Activated T-cell treated with anti-CD3 and anti-CD28 coated beads, Interleukin-2, amount 50 U/mL, for 24 hours (primary cell): ENCODE results near the gene PTCHD1.

ENCODE experiments used
- DNase-seq: peaks from one replicate; pipeline ENCODE4 v3.0.0-alpha.2; 2020
- H3K27ac Mint-ChIP-seq: 2 replicates; pipeline ENCODE4 v1.8.0; 2020; ENCODE audit warnings: mild to moderate bottlenecking, mixed read lengths
- H3K27me3 Mint-ChIP-seq: 2 replicates; pipeline ENCODE4 v1.8.0; 2020; ENCODE audit warnings: mixed read lengths
- H3K36me3 Mint-ChIP-seq: 2 replicates; pipeline ENCODE4 v1.8.0; 2020; ENCODE audit warnings: low read depth, mixed read lengths
- H3K4me1 Mint-ChIP-seq: 2 replicates; pipeline ENCODE4 v1.8.0; 2020; ENCODE audit warnings: low read depth, mixed read lengths
- H3K4me3 Mint-ChIP-seq: 2 replicates; pipeline ENCODE4 v1.8.0; 2020; ENCODE audit warnings: mild to moderate bottlenecking, moderate library complexity, mixed read lengths
- H3K9me3 Mint-ChIP-seq: 2 replicates; pipeline ENCODE4 v1.8.0; 2020; ENCODE audit warnings: mixed read lengths

PTCHD1 gene

DNA sequence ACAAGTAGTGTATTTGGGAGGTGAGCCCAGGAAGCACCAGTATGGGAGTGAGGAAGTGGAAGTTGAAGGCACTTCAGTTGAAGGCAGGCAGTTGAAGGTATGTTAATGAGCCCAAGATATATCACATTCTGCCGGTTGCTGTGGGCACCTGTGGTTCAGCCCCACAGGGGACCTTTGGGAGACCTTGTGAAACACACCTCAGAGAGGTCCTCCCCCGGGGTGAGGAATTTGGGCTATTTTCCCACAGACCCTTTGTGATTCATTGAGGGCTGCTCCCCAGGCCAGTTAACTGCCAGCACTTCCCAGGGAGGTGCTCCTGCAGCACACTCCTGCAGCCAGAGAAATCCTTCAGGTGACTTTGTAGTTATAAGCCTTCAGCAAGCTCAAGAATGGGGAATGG, 45.9 kb downstream of the PTCHD1 start:
- no peaks in the 10 kb centered on the region for H3K36me3 Mint-ChIP-seq
- DNase-seq, result no peak
- H3K27me3 Mint-ChIP-seq, result peaks cover 52% of the 10 kb centered on the region
- no peak overlapping the region for H3K27ac Mint-ChIP-seq
- H3K4me3 Mint-ChIP-seq, result no peak overlapping the region
- peaks cover 4% of the 10 kb centered on the region for H3K4me1 Mint-ChIP-seq
- H3K9me3 Mint-ChIP-seq, result no peaks in the 10 kb centered on the region

DNA sequence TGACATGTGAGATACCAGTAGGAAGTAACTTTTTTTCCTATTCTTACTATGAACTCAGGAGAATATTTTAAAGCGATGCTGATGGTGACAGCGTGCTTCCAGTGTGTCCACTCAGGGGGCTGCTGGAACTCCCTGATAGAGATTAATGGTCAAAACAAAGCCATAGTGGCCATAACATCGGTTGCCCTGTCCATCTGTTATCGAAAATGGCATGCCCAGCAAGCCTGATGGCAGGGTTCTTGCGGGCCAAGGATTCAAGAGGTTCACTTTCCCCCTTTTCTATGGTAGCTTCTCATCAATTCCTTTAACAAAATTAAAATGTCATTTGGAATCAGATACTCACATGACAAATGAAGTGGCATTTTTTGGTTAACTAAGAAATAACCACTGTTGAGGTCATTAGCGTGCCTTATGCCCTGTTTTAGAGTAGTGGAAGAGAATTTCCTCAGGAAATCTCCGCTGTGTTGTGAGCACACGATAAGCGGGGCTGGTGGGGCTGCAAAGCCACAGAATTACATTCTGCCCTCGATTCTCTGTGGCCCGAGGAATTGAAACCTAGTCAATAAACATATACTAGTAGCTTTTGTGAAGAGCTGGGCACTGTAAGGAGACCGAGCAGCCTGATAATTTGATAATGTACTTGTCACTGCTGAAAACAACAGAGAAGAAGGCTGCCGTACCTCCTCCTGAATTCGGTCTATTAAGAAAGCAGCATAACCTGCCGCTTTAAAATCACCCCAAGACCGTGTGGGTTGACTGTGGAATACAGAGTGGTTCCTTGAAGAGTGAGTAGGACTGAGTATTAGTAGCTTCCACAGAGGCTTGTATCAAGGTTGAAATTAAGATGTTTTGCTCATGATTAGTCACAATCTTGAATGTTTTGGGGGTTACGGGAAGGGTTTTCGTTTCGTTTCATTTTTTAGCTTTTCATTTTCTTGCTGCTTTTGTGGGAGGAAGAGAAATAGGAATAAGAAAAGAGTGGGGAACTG, 46.7 kb downstream of the PTCHD1 start:
- DNase-seq, result no peak
- H3K27me3 Mint-ChIP-seq, result peaks cover 52% of the 10 kb centered on the region
- H3K9me3 Mint-ChIP-seq, result no peaks in the 10 kb centered on the region
- no peaks in the 10 kb centered on the region for H3K36me3 Mint-ChIP-seq
- H3K27ac Mint-ChIP-seq, result no peak overlapping the region
- H3K4me1 Mint-ChIP-seq, result peaks cover 4% of the 10 kb centered on the region
- no peak overlapping the region for H3K4me3 Mint-ChIP-seq

DNA sequence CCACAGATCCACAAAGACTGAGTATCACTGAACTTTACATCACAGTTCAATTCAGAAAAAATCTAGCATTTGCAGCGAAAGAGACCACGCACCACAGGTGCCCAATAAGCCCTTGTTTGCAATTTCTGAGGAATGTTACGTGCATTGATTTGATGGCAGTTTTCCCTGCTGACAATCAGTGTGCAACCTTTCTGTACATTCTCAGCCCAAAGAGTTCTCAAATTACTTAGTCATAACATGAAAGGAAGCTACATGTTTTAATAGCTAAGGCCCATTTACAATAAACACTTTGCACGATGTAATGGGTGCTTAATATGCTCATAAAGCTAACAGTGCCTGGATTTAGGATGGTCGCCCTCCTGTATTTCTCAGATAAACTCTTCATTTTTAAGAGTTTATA, 47.9 kb downstream of the PTCHD1 start:
- peaks cover 49% of the 10 kb centered on the region for H3K27me3 Mint-ChIP-seq
- no peaks in the 10 kb centered on the region for H3K36me3 Mint-ChIP-seq
- H3K9me3 Mint-ChIP-seq, result no peaks in the 10 kb centered on the region
- H3K27ac Mint-ChIP-seq, result no peak overlapping the region
- H3K4me3 Mint-ChIP-seq, result no peak overlapping the region
- no peak for DNase-seq
- peaks cover 4% of the 10 kb centered on the region for H3K4me1 Mint-ChIP-seq

DNA sequence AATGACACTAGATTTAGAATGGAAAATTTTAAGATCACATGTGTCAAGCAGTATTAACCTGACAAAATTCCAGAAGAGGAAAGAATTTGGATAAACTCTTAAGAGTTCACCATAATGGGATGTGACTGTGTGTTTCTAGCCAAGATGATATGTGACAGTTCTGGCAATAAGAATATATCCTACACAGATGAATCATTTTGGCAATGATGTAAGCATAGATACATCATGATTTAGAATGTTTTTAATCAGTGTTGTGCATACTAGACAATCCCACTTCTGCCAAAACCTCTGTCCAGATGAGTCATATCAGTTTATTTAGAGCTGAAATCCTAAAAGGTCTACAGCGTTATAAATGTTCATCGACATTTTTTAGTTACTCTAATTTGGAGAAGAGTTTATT, 48.8 kb downstream of the PTCHD1 start:
- Mint-ChIP-seq H3K9me3 (no peaks in the 10 kb centered on the region), H3K27me3 (peaks cover 52% of the 10 kb centered on the region), H3K27ac (no peak overlapping the region), H3K36me3 (no peaks in the 10 kb centered on the region), H3K4me3 (no peak overlapping the region), H3K4me1 (peaks cover 4% of the 10 kb centered on the region)
- no peak for DNase-seq

DNA sequence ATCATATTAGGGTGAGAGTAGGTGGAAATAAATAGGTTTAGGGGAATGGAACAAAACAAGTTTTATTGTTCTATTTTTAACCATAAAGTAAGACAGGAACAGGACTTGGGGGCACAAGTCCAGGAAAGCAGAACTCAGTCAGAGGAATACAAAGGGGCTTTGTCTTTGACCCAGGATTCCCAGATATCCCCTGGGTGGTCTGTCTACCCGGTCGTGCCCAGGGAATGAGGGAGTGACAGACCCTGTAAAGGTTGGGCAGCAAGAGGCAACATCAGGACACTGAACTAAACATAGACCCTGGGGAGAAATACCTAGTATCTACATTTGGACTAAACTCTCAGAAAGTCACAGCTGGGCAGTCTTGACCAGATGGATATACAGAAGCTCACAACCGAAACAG, 50.6 kb downstream of the PTCHD1 start:
- no peaks in the 10 kb centered on the region for H3K36me3 Mint-ChIP-seq
- no peak for DNase-seq
- H3K4me3 Mint-ChIP-seq, result no peak overlapping the region
- H3K4me1 Mint-ChIP-seq, result peaks cover 4% of the 10 kb centered on the region
- H3K27ac Mint-ChIP-seq, result no peak overlapping the region
- H3K27me3 Mint-ChIP-seq, result peaks cover 45% of the 10 kb centered on the region
- no peaks in the 10 kb centered on the region for H3K9me3 Mint-ChIP-seq

DNA sequence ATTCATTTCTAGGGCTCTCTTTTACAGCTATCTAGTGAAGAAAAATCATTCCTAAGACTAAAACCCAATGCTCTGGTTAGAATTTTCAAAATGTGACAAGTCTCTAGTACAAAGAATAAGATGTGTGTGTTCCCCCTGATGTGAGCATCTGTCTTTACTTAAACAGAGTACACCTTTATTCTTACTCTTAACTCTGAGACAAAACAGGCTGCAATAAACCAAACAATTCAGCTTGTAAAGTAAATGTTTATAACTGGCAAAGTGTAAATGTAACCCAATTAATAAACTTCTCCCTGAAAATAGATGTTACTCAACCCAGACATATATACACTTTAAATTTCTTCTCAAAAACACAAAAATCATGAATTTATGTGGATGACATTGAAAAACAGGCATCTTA, 51.6 kb downstream of the PTCHD1 start:
- Mint-ChIP-seq H3K9me3 (no peaks in the 10 kb centered on the region), H3K4me3 (no peak overlapping the region), H3K27ac (no peak overlapping the region), H3K36me3 (no peaks in the 10 kb centered on the region), H3K4me1 (peaks cover 4% of the 10 kb centered on the region), H3K27me3 (peaks cover 36% of the 10 kb centered on the region)
- DNase-seq, result no peak

DNA sequence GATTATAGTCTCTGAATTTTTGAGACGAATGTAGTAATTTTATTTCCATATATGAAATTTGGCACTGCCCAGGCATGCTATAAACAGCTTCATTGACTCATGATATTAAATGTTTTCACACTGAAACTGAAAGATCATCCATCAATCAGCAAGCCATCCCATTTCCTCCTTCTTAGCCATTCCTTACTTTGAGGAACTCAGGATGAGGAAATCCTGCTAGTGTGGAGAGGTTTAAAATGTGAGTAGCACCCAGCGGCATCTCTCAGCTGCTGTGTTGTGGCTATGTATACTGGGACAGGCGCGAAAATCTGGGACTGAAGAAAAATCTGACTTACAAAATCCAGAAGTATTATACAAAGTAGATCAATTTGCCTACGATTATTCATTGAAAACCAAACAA, 52.1 kb downstream of the PTCHD1 start:
- peaks cover 2% of the 10 kb centered on the region for H3K4me1 Mint-ChIP-seq

DNA sequence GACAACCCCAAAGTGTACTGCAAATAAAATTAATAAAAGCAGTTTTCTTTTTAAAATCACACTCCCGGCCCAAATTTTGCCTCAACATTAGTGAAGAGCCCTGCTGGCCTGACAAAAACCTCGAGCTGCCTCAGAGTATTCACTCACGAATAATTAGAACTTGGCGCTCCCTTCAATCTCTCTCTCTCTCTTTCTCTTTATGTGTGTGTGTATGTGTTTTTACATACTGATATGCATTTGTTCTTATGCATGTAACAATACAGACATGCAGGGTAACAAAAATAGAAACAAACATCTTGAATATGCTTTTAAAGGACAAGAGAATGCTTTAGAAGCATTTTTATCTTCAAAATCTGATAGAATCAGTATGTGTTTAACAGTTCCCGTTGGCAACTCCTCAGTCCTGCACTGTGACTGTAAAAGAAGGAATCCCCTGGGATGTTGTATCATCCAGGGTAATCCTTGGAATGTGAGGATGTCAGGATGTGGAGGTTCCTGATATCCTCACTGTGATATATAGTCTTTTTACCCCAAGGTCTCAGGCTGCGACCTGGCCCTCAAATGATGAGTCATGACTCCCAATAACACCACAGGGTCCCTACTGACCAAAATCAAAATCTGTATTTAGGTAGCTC, 53.0 kb downstream of the PTCHD1 start:
- Mint-ChIP-seq H3K27ac (no peak overlapping the region), H3K4me3 (no peak overlapping the region), H3K4me1 (no peaks in the 10 kb centered on the region), H3K36me3 (no peaks in the 10 kb centered on the region), H3K27me3 (peaks cover 28% of the 10 kb centered on the region), H3K9me3 (no peaks in the 10 kb centered on the region)
- no peak for DNase-seq

More for the DNA sequence above, 52.1 kb downstream of the PTCHD1 start:
- peaks cover 34% of the 10 kb centered on the region for H3K27me3 Mint-ChIP-seq
- H3K36me3 Mint-ChIP-seq, result no peaks in the 10 kb centered on the region
- H3K4me3 Mint-ChIP-seq, result no peak overlapping the region
- no peaks in the 10 kb centered on the region for H3K9me3 Mint-ChIP-seq
- H3K27ac Mint-ChIP-seq, result no peak overlapping the region
- DNase-seq, result no peak

DNA sequence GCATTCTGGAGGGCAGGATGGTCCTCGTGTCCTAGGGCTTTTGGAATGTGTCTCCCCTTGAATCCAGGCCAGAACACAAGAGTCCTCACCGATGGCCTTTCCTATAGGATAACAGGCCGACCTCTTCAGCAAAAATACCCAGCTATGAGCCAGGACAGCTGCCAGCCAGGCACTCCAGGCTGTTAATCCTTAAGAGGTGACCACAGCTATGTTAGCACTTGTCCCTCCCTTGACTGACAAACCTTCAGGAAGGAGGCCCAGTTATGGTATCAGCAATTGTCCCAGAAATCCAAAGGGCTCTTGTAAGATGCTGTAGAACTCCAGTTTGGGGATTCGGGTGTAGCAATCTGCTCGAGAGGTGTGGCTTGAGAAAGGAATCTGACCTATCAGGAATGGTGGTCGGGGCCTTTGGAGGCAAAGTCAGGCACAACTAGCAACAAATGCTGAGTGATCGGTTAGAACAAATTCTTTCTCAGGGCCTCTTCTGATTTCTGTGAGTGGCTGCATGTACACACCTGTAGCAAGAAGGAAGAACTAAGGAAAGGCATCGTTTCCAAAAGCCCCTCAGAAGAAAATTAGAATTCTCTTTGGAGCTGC, 54.6 kb downstream of the PTCHD1 start:
- no peaks in the 10 kb centered on the region for H3K36me3 Mint-ChIP-seq
- no peak overlapping the region for H3K4me3 Mint-ChIP-seq
- H3K9me3 Mint-ChIP-seq, result no peaks in the 10 kb centered on the region
- no peak overlapping the region for H3K27ac Mint-ChIP-seq
- no peak for DNase-seq
- no peaks in the 10 kb centered on the region for H3K4me1 Mint-ChIP-seq
- H3K27me3 Mint-ChIP-seq, result peaks cover 23% of the 10 kb centered on the region

DNA sequence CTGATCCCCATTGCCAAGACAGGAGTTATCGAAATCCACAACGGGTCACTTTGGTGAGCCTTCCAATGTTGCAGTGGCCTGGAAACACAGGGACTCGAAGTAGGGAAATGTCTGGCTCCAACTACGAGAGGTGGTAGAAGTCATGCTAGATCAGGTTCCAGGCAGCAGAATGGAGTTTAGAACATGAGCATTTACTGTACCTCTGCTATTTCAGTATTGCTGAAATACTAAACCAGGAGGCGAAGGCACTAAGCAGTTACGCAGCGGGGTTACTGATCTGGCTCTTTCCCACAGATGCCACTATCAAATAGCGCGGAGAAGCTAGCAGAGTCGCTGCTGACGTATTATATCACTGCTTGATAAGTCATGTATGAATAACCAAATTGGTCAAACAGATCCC, 56.3 kb downstream of the PTCHD1 start:
- Mint-ChIP-seq H3K27me3 (peaks cover 17% of the 10 kb centered on the region), H3K27ac (no peak overlapping the region)

DNA sequence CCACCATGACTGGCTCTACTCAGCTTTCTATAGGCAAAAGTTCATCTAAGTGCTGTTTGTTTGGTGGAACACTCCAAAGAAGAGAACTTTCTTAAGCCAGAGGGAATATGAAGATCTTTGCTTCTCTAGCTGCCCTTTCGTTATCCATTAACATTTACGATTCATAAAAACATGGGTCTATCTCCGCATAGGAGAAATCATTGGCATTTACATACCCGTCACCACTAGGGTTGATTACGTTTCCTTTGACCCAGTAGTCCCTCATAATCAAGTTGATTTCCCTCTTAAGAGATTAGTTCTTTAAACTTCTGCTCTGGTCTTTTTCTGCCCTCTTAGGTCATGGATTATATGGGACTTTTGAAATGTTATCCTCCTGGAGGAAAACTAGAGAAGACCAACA, 57.5 kb downstream of the PTCHD1 start:
- H3K27me3 Mint-ChIP-seq, result peaks cover 19% of the 10 kb centered on the region
- H3K4me3 Mint-ChIP-seq, result no peak overlapping the region
- DNase-seq, result no peak
- no peaks in the 10 kb centered on the region for H3K4me1 Mint-ChIP-seq
- no peaks in the 10 kb centered on the region for H3K9me3 Mint-ChIP-seq
- H3K36me3 Mint-ChIP-seq, result no peaks in the 10 kb centered on the region
- no peak overlapping the region for H3K27ac Mint-ChIP-seq

More for the DNA sequence above, 56.3 kb downstream of the PTCHD1 start:
- H3K4me3 Mint-ChIP-seq, result no peak overlapping the region
- H3K4me1 Mint-ChIP-seq, result no peaks in the 10 kb centered on the region
- DNase-seq, result no peak
- H3K36me3 Mint-ChIP-seq, result no peaks in the 10 kb centered on the region
- no peaks in the 10 kb centered on the region for H3K9me3 Mint-ChIP-seq

DNA sequence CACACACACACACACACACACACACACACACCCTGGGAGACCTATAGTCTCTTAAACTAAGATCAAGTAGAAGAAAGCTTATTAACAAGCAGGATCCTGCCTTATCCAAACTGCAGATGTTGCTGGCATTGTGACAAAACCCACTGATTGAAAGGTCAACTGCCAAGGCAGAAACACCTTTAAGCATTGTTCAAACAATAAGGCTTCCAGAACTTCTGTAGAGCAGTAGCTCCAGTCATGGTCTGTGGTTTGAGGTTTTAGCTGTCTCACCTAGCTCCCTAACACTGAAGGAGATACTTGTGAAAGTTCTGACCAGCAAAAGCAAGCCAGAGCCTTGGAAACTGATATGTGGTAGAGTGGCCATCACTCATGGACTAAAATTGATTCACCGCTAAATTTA, 59.8 kb downstream of the PTCHD1 start:
- no peak for DNase-seq
- H3K36me3 Mint-ChIP-seq, result no peaks in the 10 kb centered on the region
- no peaks in the 10 kb centered on the region for H3K9me3 Mint-ChIP-seq
- no peaks in the 10 kb centered on the region for H3K4me1 Mint-ChIP-seq
- peaks cover 16% of the 10 kb centered on the region for H3K27me3 Mint-ChIP-seq
- H3K27ac Mint-ChIP-seq, result no peak overlapping the region
- H3K4me3 Mint-ChIP-seq, result no peak overlapping the region

DNA sequence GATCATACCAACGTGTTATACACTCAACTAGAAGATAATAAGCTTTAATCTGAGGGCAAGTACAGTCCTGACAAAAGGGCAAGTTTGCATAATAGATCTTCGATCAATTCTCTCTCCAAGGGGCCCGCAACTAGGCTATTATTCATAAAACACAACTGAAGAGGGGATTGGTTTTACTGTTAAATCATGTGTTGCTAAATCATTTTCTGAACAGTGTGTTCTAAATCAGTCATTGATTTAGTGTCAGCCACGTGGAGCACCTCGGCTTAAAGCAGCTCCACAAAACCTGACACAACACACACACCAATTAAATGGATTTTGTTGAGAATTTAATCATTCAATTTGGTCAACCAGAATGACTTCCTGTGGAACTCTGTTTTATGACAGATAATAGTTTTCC, 61.6 kb downstream of the PTCHD1 start:
- H3K4me3 Mint-ChIP-seq, result no peak overlapping the region
- no peaks in the 10 kb centered on the region for H3K4me1 Mint-ChIP-seq
- H3K9me3 Mint-ChIP-seq, result no peaks in the 10 kb centered on the region
- H3K36me3 Mint-ChIP-seq, result no peaks in the 10 kb centered on the region
- no peak overlapping the region for H3K27ac Mint-ChIP-seq
- peaks cover 24% of the 10 kb centered on the region for H3K27me3 Mint-ChIP-seq
- DNase-seq, result no peak

DNA sequence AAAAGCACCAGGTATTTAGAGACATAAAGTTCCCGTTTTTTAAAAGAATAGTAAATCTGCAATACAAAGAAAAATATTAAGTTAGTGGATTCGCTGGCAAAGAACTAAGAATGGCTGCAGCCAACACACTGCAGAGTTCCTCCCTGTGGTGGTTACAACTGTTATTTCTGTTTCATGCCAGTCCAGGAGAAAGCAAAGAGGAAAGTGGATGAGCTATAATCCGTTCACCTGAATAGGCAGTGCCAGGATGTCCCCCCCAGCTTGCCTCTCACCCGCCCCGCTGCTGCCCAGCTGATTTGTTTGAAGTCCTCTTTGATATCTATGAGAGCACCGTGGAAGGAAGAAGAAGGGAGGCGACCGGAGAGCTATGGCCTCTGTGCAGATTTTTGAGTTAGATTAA, 63.9 kb downstream of the PTCHD1 start:
- Mint-ChIP-seq H3K27me3 (peaks cover 39% of the 10 kb centered on the region), H3K4me1 (no peaks in the 10 kb centered on the region), H3K36me3 (no peaks in the 10 kb centered on the region), H3K9me3 (no peaks in the 10 kb centered on the region), H3K4me3 (no peak overlapping the region), H3K27ac (no peak overlapping the region)
- DNase-seq, result no peak

DNA sequence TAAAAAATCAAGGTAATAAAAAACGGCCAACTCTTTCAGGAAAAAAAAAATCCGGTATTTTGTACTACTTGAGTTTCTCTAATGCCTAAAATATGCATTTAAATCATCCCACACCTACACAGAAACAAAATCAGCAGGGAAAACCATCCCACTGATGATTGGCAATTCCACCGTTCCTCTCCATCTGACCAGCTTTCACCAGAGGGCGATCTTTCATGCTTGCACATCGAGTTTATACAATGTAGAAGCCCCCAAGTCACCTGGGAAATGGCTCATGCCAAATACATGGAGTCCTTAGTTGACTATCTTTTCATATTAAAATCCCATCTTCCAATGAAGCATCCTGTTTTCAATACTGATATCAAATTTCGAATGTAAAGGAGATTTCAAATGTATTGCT, 69.2 kb downstream of the PTCHD1 start:
- DNase-seq, result no peak
- Mint-ChIP-seq H3K27ac (no peak overlapping the region), H3K27me3 (peaks cover 27% of the 10 kb centered on the region), H3K9me3 (no peaks in the 10 kb centered on the region), H3K36me3 (no peaks in the 10 kb centered on the region), H3K4me1 (no peaks in the 10 kb centered on the region), H3K4me3 (no peak overlapping the region)
